Mesenchymal stem cell (in vitro differentiated cells and primary cell): ENCODE results near the gene FAM32A.
"Not testable (repeated sequence)": the region's sequence is repeated elsewhere in the genome, so short reads cannot be mapped to it uniquely, and the experiment has no call there.

ENCODE experiments used
- DNase-seq: peaks from one replicate; pipeline ENCODE4 v3.0.0-alpha.2; 2013
- H2AFZ ChIP-seq: one replicate; pipeline ENCODE4 v1.6.1; 2013; ENCODE audit warnings: low read depth, mild to moderate bottlenecking, control low read depth, inconsistent platforms, low read length, moderate library complexity
- H2AK5ac ChIP-seq: 2 replicates; pipeline ENCODE4 v1.6.1; 2013; ENCODE audit warnings: low read length, moderate library complexity, mild to moderate bottlenecking, inconsistent platforms; ENCODE audit not compliant: severe bottlenecking
- H2BK120ac ChIP-seq: one replicate; pipeline ENCODE4 v1.6.1; 2013; ENCODE audit warnings: low read depth, mild to moderate bottlenecking, inconsistent platforms, low read length, moderate library complexity
- H2BK12ac ChIP-seq, 2 experiments: one replicate each; pipeline ENCODE4 v1.6.1; 2013; ENCODE audit warnings: inconsistent platforms in 2 of 2, low read length in 2 of 2, mild to moderate bottlenecking in 2 of 2, moderate library complexity in 2 of 2, control low read depth in 1 of 2
- H2BK15ac ChIP-seq: one replicate; pipeline ENCODE4 v1.6.1; 2013; ENCODE audit warnings: mild to moderate bottlenecking, low read depth, inconsistent platforms; ENCODE audit not compliant: poor library complexity, severe bottlenecking
- H2BK5ac ChIP-seq: 2 replicates; pipeline ENCODE4 v1.6.1; 2013; ENCODE audit warnings: low read depth, mild to moderate bottlenecking, low read length, control low read depth, inconsistent platforms; ENCODE audit not compliant: poor library complexity, severe bottlenecking
- H3K14ac ChIP-seq, 2 experiments: one replicate each; pipeline ENCODE4 v1.6.1; 2013; ENCODE audit warnings: inconsistent platforms in 2 of 2, low read length in 2 of 2, control low read depth in 1 of 2, mild to moderate bottlenecking in 1 of 2, moderate library complexity in 1 of 2
- H3K18ac ChIP-seq, 2 experiments: one replicate each; pipeline ENCODE4 v1.6.1; 2013; ENCODE audit warnings: inconsistent platforms in 2 of 2, low read length in 2 of 2, control low read depth in 1 of 2, low read depth in 1 of 2, mild to moderate bottlenecking in 1 of 2
- H3K23ac ChIP-seq, 2 experiments: one replicate each; pipeline ENCODE4 v1.6.1; 2013; ENCODE audit warnings: inconsistent platforms in 2 of 2, low read length in 2 of 2, mild to moderate bottlenecking in 2 of 2, moderate library complexity in 2 of 2, control low read depth in 1 of 2
- H3K27ac ChIP-seq: 2 replicates; pipeline ENCODE4 v1.5.1; 2013; ENCODE audit warnings: mild to moderate bottlenecking, moderate library complexity, low read length, control low read depth, inconsistent platforms; ENCODE audit not compliant: poor library complexity, severe bottlenecking
- H3K27me3 ChIP-seq, 2 experiments: 2 replicates each; pipeline versions ENCODE4 v1.6.1 to v1.7.0; 2013; ENCODE audit warnings: low read length in 2 of 2, mild to moderate bottlenecking in 2 of 2, moderate library complexity in 2 of 2, control low read depth in 1 of 2, inconsistent platforms in 1 of 2; ENCODE audit not compliant: control insufficient read depth in 1 of 2, insufficient read depth in 1 of 2
- H3K36me3 ChIP-seq, 2 experiments: 2 replicates each; pipeline versions ENCODE4 v1.6.1 to v1.7.0; 2013; ENCODE audit warnings: low read length in 2 of 2, control low read depth in 1 of 2, inconsistent platforms in 1 of 2, low read depth in 1 of 2, mild to moderate bottlenecking in 1 of 2; ENCODE audit not compliant: insufficient read depth in 2 of 2, control insufficient read depth in 1 of 2
- H3K4ac ChIP-seq, 2 experiments: one replicate each; pipeline ENCODE4 v1.6.1; 2013; ENCODE audit warnings: inconsistent platforms in 2 of 2, low read length in 2 of 2, mild to moderate bottlenecking in 2 of 2, moderate library complexity in 2 of 2, control low read depth in 1 of 2, low read depth in 1 of 2
- H3K4me1 ChIP-seq: 2 replicates; pipeline ENCODE4 v1.6.1; 2013; ENCODE audit warnings: low read depth, low read length, control low read depth; ENCODE audit not compliant: control insufficient read depth, insufficient read depth
- H3K4me2 ChIP-seq: 2 replicates; pipeline ENCODE4 v1.6.1; 2013; ENCODE audit warnings: low read length, mild to moderate bottlenecking, inconsistent platforms; ENCODE audit not compliant: poor library complexity, severe bottlenecking
- H3K4me3 ChIP-seq, 2 experiments: 2 replicates each; pipeline versions ENCODE4 v1.5.1 to v1.7.0; 2013; ENCODE audit warnings: low read length in 2 of 2, mild to moderate bottlenecking in 2 of 2, control low read depth in 1 of 2, low read depth in 1 of 2; ENCODE audit not compliant: insufficient read depth in 1 of 2
- H3K79me1 ChIP-seq: replicated peaks from 2 replicates; pipeline ENCODE4 v1.6.1; 2013; ENCODE audit warnings: mild to moderate bottlenecking, control low read depth, low read length, inconsistent platforms; ENCODE audit not compliant: poor library complexity, severe bottlenecking
- H3K9ac ChIP-seq: 2 replicates; pipeline ENCODE4 v1.7.0; 2013; ENCODE audit warnings: mild to moderate bottlenecking, low read length, moderate library complexity
- H3K9me3 ChIP-seq: 2 replicates; pipeline ENCODE4 v1.7.0; 2013; ENCODE audit warnings: mild to moderate bottlenecking, low read length; ENCODE audit not compliant: control insufficient read depth
- H4K8ac ChIP-seq: one replicate; pipeline ENCODE4 v1.6.1; 2013; ENCODE audit warnings: inconsistent platforms, mild to moderate bottlenecking, low read length, moderate library complexity
- H4K91ac ChIP-seq: one replicate; pipeline ENCODE4 v1.6.1; 2013; ENCODE audit warnings: mild to moderate bottlenecking, low read length, inconsistent platforms
- WGBS: methylation state at CpG from one replicate; pipeline ENCODE4 v1.1.7; 2013; ENCODE audit warnings: mixed read lengths; 5-methylcytosine and 5-hydroxymethylcytosine counted together

FAM32A gene

GRCh38 chr19:16170134-16170533, 15.1 kb upstream of the FAM32A start:
- no peak overlapping the region for H4K8ac ChIP-seq
- H3K4ac ChIP-seq, result no peak overlapping the region
- no peak overlapping the region for H2BK12ac ChIP-seq
- H2BK15ac ChIP-seq, result no peak overlapping the region
- H4K91ac ChIP-seq, result no peak overlapping the region
- no peak overlapping the region for H3K27ac ChIP-seq
- peaks cover 3% of the 10 kb centered on the region for H3K9me3 ChIP-seq
- H3K14ac ChIP-seq, result no peak overlapping the region
- H3K23ac ChIP-seq, result no peak overlapping the region
- no peaks in the 10 kb centered on the region for H3K36me3 ChIP-seq
- H2AK5ac ChIP-seq, result no peak overlapping the region
- no peak for DNase-seq
- WGBS, result 60% methylated on average over 1 of the region's 1 CpG
- H3K4me2 ChIP-seq, result no peak overlapping the region
- no peak overlapping the region for H3K4me3 ChIP-seq
- peaks cover 0 to 16% of the 10 kb centered on the region in 2 experiments for H3K27me3 ChIP-seq
- no peaks in the 10 kb centered on the region for H3K79me1 ChIP-seq
- no peak overlapping the region for H2AFZ ChIP-seq
- no peak overlapping the region for H2BK120ac ChIP-seq
- no peak overlapping the region for H3K9ac ChIP-seq
- no peak overlapping the region for H2BK5ac ChIP-seq
- H3K4me1 ChIP-seq, result peaks cover 7% of the 10 kb centered on the region
- no peak overlapping the region for H3K18ac ChIP-seq

GRCh38 chr19:16175954-16176353, 9.3 kb upstream of the FAM32A start:
- Histone ChIP-seq H3K18ac (no peak overlapping the region), H3K36me3 (no peaks in the 10 kb centered on the region), H3K9me3 (peaks cover 3% of the 10 kb centered on the region), H2AFZ (no peak overlapping the region), H3K9ac (no peak overlapping the region), H3K27ac (no peak overlapping the region), H3K4me1 (peaks cover 11% of the 10 kb centered on the region), H3K4ac (no peak overlapping the region), H3K23ac (no peak overlapping the region), H2BK12ac (no peak overlapping the region), H3K4me2 (no peak overlapping the region), H3K14ac (no peak overlapping the region), H4K91ac (no peak overlapping the region), H3K4me3 (no peak overlapping the region), H2BK5ac (no peak overlapping the region), H4K8ac (no peak overlapping the region), H2AK5ac (no peak overlapping the region), H2BK120ac (no peak overlapping the region), H3K79me1 (no peaks in the 10 kb centered on the region), H2BK15ac (no peak overlapping the region), H3K27me3 (peaks cover 0 to 16% of the 10 kb centered on the region in 2 experiments)
- no peak for DNase-seq
- WGBS, result no CpG with 5 or more reads among the region's 2 CpGs

DNA sequence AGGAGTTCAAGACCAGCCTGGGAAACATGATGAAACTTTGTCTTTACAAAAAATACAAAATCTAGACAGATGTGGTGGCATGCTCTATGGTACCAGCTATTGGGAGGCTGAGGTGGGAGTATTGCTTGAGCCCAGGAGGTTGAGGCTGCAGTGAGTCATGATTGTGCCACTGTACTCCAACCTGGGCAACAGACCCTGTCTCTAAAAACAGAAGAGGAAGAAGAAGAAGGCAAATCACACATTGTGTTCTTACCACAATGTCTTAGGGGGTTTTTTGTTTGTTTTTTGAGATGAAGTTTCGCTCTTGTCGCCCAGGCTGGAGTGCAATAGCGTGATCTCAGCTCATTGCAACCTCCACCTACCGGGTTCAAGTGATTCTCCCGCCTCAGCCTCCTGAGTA, 6.3 kb upstream of the FAM32A start:
- H3K23ac ChIP-seq, H3K14ac ChIP-seq, H3K4me2 ChIP-seq, H3K18ac ChIP-seq, DNase-seq, H3K79me1 ChIP-seq, H3K4ac ChIP-seq, H3K9me3 ChIP-seq, H3K4me3 ChIP-seq, H3K27ac ChIP-seq, H2BK120ac ChIP-seq, H3K9ac ChIP-seq, H2BK12ac ChIP-seq, H3K36me3 ChIP-seq, H2AFZ ChIP-seq, H2BK15ac ChIP-seq, H2BK5ac ChIP-seq, H2AK5ac ChIP-seq, H3K27me3 ChIP-seq, H3K4me1 ChIP-seq, H4K91ac ChIP-seq, H4K8ac ChIP-seq: not testable (repeated sequence)
- WGBS, result 92% methylated on average over 5 of the region's 5 CpGs

- Histone ChIP-seq H2AK5ac (no peak overlapping the region), H3K23ac (no peak overlapping the region), H2BK12ac (no peak overlapping the region), H3K27ac (peak overlapping the region; percentile 43), H4K8ac (no peak overlapping the region), H3K4me3 (peak overlapping the region in 1 of 2 experiments; percentile 3), H3K14ac (no peak overlapping the region), H3K4ac (no peak overlapping the region), H3K79me1 (peaks cover 3% of the 10 kb centered on the region), H3K27me3 (no peaks in the 10 kb centered on the region), H3K4me2 (no peak overlapping the region), H2BK5ac (no peak overlapping the region), H3K9me3 (no peaks in the 10 kb centered on the region), H3K9ac (peak overlapping the region; percentile 60), H2AFZ (no peak overlapping the region), H3K18ac (no peak overlapping the region), H4K91ac (no peak overlapping the region), H3K4me1 (peaks cover 8% of the 10 kb centered on the region), H2BK15ac (no peak overlapping the region), H2BK120ac (no peak overlapping the region), H3K36me3 (no peaks in the 10 kb centered on the region)
- peak; percentile 64 for DNase-seq
- WGBS, result 76% methylated on average over 2 of the region's 4 CpGs
Measured at GRCh38 chr19:16180611-16181010, 4.6 kb upstream of the FAM32A start.
